Activated CD4-positive, alpha-beta T cell treated with anti-CD3 and anti-CD28 coated beads for 1 hour (primary cell): ENCODE data around the gene NOS1AP.
"Not testable (repeated sequence)": the region's sequence is repeated elsewhere in the genome, so short reads cannot be mapped to it uniquely, and the experiment has no call there.

Experiments used
- DNase-seq: peaks from one replicate; pipeline ENCODE4 v3.0.0-alpha.2; 2020

Gene NOS1AP

GRCh38 chr1:162197615-162198421 is 128.3 kb downstream of the NOS1AP start:
- no peak for DNase-seq

GRCh38 chr1:162200096-162200847 is 130.8 kb downstream of the NOS1AP start:
- no peak for DNase-seq

- DNase-seq: not testable (repeated sequence)
Measured at GRCh38 chr1:162201062-162201461, 131.6 kb downstream of the NOS1AP start.

GRCh38 chr1:162204129-162204822 is 134.8 kb downstream of the NOS1AP start:
- no peak for DNase-seq

GRCh38 chr1:162204823-162205155 is 135.3 kb downstream of the NOS1AP start:
- no peak for DNase-seq

- no peak for DNase-seq
Measured at GRCh38 chr1:162206300-162206699, 136.8 kb downstream of the NOS1AP start.

- no peak for DNase-seq
Measured at GRCh38 chr1:162206749-162207635, 137.5 kb downstream of the NOS1AP start.

GRCh38 chr1:162207862-162208261 is 138.4 kb downstream of the NOS1AP start:
- no peak for DNase-seq

GRCh38 chr1:162210196-162210595 is 140.7 kb downstream of the NOS1AP start:
- DNase-seq: no peak

- DNase-seq: no peak
Measured at GRCh38 chr1:162212713-162213112, 143.2 kb downstream of the NOS1AP start.

- no peak for DNase-seq
Measured at GRCh38 chr1:162213281-162213912, 143.9 kb downstream of the NOS1AP start.

- no peak for DNase-seq
Measured at GRCh38 chr1:162214202-162214601, 144.7 kb downstream of the NOS1AP start.

- no peak for DNase-seq
Measured at GRCh38 chr1:162215902-162216301, 146.4 kb downstream of the NOS1AP start.

GRCh38 chr1:162216604-162217003 is 147.1 kb downstream of the NOS1AP start:
- DNase-seq: no peak

- DNase-seq: no peak
Measured at GRCh38 chr1:162217706-162218105, 148.2 kb downstream of the NOS1AP start.

- no peak for DNase-seq
Measured at GRCh38 chr1:162218546-162218945, 149.1 kb downstream of the NOS1AP start.

GRCh38 chr1:162218975-162219374 is 149.5 kb downstream of the NOS1AP start:
- DNase-seq: no peak

- DNase-seq: no peak
Measured at GRCh38 chr1:162219461-162219860, 150.0 kb downstream of the NOS1AP start.

- DNase-seq: no peak
Measured at GRCh38 chr1:162220009-162220539, 150.6 kb downstream of the NOS1AP start.

GRCh38 chr1:162222014-162222413 is 152.5 kb downstream of the NOS1AP start:
- DNase-seq: no peak

- DNase-seq: no peak
Measured at GRCh38 chr1:162222730-162223129, 153.2 kb downstream of the NOS1AP start.

GRCh38 chr1:162223488-162223887 is 154.0 kb downstream of the NOS1AP start:
- DNase-seq: no peak
